Measurements from ENCODE around the gene TTC19. TPM values are rescaled to one million over a fixed set of nuclear protein-coding genes. Genes with fewer than 3 reads are reported as not detected.

TTC19 gene
- total and polyA plus RNA-seq, 2 experiments from 2014 or later, result 31.8 to 46.5 TPM

- Histone ChIP-seq H3K27me3 (no peaks in the 10 kb centered on the region), H3K9me2 (replicated peaks; ENCODE audit: insufficient read depth) (no peaks in the 10 kb centered on the region), H4K20me1 (ENCODE audit: insufficient read depth, poor library complexity, severe bottlenecking) (peaks cover 3% of the 10 kb centered on the region), H3K36me3 (replicated peaks; ENCODE audit: insufficient read depth, low read depth) (no peaks in the 10 kb centered on the region), H3K79me2 (peaks cover 11% of the 10 kb centered on the region), H3K4me3 (no peak overlapping the region), H2AFZ (no peak overlapping the region), H3K9me3 (ENCODE audit: low read depth) (no peaks in the 10 kb centered on the region), H3K4me1 (ENCODE audit: insufficient read depth) (no peaks in the 10 kb centered on the region), H3K27ac (no peak overlapping the region), H3K4me2 (no peak overlapping the region)
- no peak for TF ChIP-seq EZH2 (IDR thresholded peaks at IDR 0.05; ENCODE audit: borderline replicate concordance)
- no peak for TF ChIP-seq EZH2phosphoT487 (IDR thresholded peaks at IDR 0.05; ENCODE audit: low read depth, severe bottlenecking, unreplicated experiment)
- no peak for TF ChIP-seq CTCF (IDR thresholded peaks at IDR 0.05; ENCODE audit: poor library complexity)
- no peak for DNase-seq (ENCODE audit: low spot score)
- WGBS (ENCODE audit: low lambda C conversion rate, missing lambda C conversion rate), result 92% methylated on average over 1 of the region's 1 CpG
Observed at GRCh38 chr17:16025202-16025601, 25.6 kb downstream of the TTC19 start.

DNA sequence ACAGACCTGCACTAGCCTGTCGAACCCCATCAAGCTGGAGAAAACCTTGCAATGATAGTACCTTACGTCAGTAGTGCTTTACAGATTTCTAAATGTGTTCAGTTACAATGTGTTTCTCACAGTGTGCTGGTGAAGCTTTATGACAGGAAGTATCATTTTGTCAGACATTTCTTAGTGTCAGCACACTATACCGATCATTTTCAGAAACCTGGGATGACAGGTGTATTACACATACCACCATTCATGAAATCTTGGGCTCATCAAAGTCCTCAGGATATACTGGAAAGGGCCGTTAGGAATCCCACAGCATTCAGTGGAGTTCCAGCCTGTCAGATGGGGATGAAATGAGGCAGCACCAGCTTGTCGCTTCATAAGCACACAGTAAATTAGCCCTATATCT lies 27.3 kb downstream of the TTC19 start:
- no peaks in the 10 kb centered on the region for H3K4me1 ChIP-seq (ENCODE audit: insufficient read depth)
- WGBS (ENCODE audit: low lambda C conversion rate, missing lambda C conversion rate), result 96% methylated on average over 5 of the region's 5 CpGs
- H2AFZ ChIP-seq, result no peak overlapping the region
- no peaks in the 10 kb centered on the region for H3K36me3 ChIP-seq (replicated peaks; ENCODE audit: insufficient read depth, low read depth)
- no peak overlapping the region for H3K4me2 ChIP-seq
- no peak for TF ChIP-seq EZH2 (IDR thresholded peaks at IDR 0.05; ENCODE audit: borderline replicate concordance)
- H3K27ac ChIP-seq, result no peak overlapping the region
- H3K79me2 ChIP-seq, result no peaks in the 10 kb centered on the region
- no peaks in the 10 kb centered on the region for H3K27me3 ChIP-seq
- H3K4me3 ChIP-seq, result no peak overlapping the region
- DNase-seq (ENCODE audit: low spot score), result no peak
- no peaks in the 10 kb centered on the region for H3K9me3 ChIP-seq (ENCODE audit: low read depth)
- H3K9me2 ChIP-seq (replicated peaks; ENCODE audit: insufficient read depth), result no peaks in the 10 kb centered on the region
- no peaks in the 10 kb centered on the region for H4K20me1 ChIP-seq (ENCODE audit: insufficient read depth, poor library complexity, severe bottlenecking)

DNA sequence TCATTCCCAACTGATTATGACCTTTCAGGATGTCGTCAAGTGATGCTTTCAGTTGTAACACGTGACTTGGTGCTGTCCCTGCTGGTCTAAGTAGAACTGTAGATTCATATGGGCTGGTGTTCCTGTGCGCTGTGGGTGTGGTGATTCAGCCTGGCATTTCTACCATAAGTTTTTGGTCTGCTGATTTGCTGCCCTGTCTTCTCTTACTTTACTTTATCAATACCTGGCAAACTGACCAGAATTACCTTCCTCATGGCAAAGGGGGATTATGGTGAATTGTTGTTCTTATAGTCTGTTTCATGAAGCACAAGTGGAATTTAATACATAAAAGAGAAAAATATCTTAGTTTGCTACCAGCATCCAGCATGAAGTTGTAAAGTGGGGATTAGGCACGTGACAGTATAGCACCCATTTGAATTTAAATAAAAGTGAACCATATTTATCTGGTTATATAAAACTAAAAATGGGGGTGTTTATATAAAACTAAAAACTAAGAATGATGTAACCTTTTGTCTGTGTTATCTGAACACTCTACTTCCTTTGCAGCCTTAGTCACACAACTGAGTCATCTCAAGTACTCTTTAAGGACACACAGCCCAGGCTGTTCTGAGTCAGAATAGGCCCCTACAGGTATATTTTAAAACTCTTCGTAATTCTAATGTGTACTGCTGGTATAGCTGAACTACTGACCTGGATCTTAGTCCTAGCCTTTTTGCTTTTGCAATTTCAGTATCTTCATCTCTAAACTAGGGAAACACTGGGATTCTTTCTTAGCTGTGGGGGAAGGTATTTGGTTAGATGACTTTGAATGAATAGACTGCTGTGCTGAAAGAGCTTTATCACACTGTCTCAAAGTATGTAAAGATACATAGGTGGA lies 28.3 kb downstream of the TTC19 start:
- peak; percentile 68 for DNase-seq (ENCODE audit: low spot score)
- Histone ChIP-seq H3K79me2 (no peaks in the 10 kb centered on the region), H3K4me2 (no peak overlapping the region), H3K9me3 (ENCODE audit: low read depth) (no peaks in the 10 kb centered on the region), H3K27ac (peak overlapping the region; percentile 71), H3K4me1 (ENCODE audit: insufficient read depth) (no peaks in the 10 kb centered on the region), H3K36me3 (replicated peaks; ENCODE audit: insufficient read depth, low read depth) (no peaks in the 10 kb centered on the region), H2AFZ (no peak overlapping the region), H4K20me1 (ENCODE audit: insufficient read depth, poor library complexity, severe bottlenecking) (no peaks in the 10 kb centered on the region), H3K27me3 (no peaks in the 10 kb centered on the region), H3K9me2 (replicated peaks; ENCODE audit: insufficient read depth) (no peaks in the 10 kb centered on the region), H3K4me3 (no peak overlapping the region)
- TF ChIP-seq CTCF (IDR thresholded peaks at IDR 0.05; ENCODE audit: poor library complexity) (no peak), EZH2phosphoT487 (IDR thresholded peaks at IDR 0.05; ENCODE audit: low read depth, severe bottlenecking, unreplicated experiment) (no peak), EZH2 (IDR thresholded peaks at IDR 0.05; ENCODE audit: borderline replicate concordance) (no peak)
- WGBS (ENCODE audit: low lambda C conversion rate, missing lambda C conversion rate), result 86% methylated on average over 5 of the region's 5 CpGs

GRCh38 chr17:16033729-16034349 lies 34.2 kb downstream of the TTC19 start:
- no peak for DNase-seq (ENCODE audit: low spot score)
- no peak overlapping the region for H3K4me2 ChIP-seq
- no peak overlapping the region for H2AFZ ChIP-seq
- no peaks in the 10 kb centered on the region for H3K79me2 ChIP-seq
- no peaks in the 10 kb centered on the region for H3K9me3 ChIP-seq (ENCODE audit: low read depth)
- H4K20me1 ChIP-seq (ENCODE audit: insufficient read depth, poor library complexity, severe bottlenecking), result no peaks in the 10 kb centered on the region
- TF ChIP-seq CTCF (IDR thresholded peaks at IDR 0.05; ENCODE audit: poor library complexity), result no peak
- no peak for TF ChIP-seq EZH2 (IDR thresholded peaks at IDR 0.05; ENCODE audit: borderline replicate concordance)
- TF ChIP-seq EZH2phosphoT487 (IDR thresholded peaks at IDR 0.05; ENCODE audit: low read depth, severe bottlenecking, unreplicated experiment), result no peak
- no peaks in the 10 kb centered on the region for H3K36me3 ChIP-seq (replicated peaks; ENCODE audit: insufficient read depth, low read depth)
- H3K4me3 ChIP-seq, result no peak overlapping the region
- no peaks in the 10 kb centered on the region for H3K9me2 ChIP-seq (replicated peaks; ENCODE audit: insufficient read depth)
- no peaks in the 10 kb centered on the region for H3K4me1 ChIP-seq (ENCODE audit: insufficient read depth)
- WGBS (ENCODE audit: low lambda C conversion rate, missing lambda C conversion rate), result 95% methylated on average over 7 of the region's 7 CpGs
- H3K27ac ChIP-seq, result no peak overlapping the region
- no peaks in the 10 kb centered on the region for H3K27me3 ChIP-seq
